Liver (tissue), 3 donors: ENCODE data around the gene ADARB1.

Experiments used
- GABPA ChIP-seq, 2 donors: IDR thresholded peaks in 1 of 2; conservative IDR thresholded peaks in 1 of 2; 2 replicates each; pipeline ENCODE4 v1.6.1; 2016; ENCODE audit warnings: antibody characterized with exemption in 2 of 2, mild to moderate bottlenecking in 1 of 2, moderate library complexity in 1 of 2
- JUND ChIP-seq, 2 donors: IDR thresholded peaks; 2 replicates each; pipeline ENCODE4 v1.6.1; 2016; ENCODE audit warnings: antibody characterized with exemption in 2 of 2
- YY1 ChIP-seq: IDR thresholded peaks from 2 replicates; pipeline ENCODE4 v1.6.1; 2016; ENCODE audit warnings: antibody characterized with exemption, mild to moderate bottlenecking
- TF ChIP-seq, protein P1 (sequence below): fragments of 150-350 bp; IDR thresholded peaks from 2 replicates; pipeline ENCODE4 v1.5.1; 2017; ENCODE audit warnings: improper control_type of control experiment, low read depth, low read length; ENCODE audit not compliant: missing input control
- donor health status: healthy.
- donor health status: healthy.

DNA sequence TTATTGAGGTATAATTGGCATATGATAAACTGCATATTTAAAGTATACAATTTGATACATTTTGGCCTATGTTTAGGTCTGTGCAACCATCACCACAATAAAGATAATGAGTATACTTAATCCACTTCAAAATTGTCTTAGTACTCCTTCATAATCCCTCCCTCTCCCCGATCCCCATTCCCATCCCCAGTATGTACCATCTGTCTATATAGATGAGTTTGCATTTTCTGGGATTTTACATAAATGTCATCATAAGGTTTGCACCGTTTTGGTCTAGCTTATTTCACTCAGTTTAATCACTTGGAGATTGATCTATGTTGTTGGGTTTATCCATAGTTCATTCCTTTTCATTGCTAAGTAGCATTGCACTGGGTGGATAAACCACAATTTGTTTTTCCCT lies 139.0 kb downstream of the ADARB1 start:
- TF ChIP-seq JUND (IDR thresholded peaks at IDR 0.05), result no peak
- no peak for TF ChIP-seq YY1
- TF ChIP-seq, protein P1, sequence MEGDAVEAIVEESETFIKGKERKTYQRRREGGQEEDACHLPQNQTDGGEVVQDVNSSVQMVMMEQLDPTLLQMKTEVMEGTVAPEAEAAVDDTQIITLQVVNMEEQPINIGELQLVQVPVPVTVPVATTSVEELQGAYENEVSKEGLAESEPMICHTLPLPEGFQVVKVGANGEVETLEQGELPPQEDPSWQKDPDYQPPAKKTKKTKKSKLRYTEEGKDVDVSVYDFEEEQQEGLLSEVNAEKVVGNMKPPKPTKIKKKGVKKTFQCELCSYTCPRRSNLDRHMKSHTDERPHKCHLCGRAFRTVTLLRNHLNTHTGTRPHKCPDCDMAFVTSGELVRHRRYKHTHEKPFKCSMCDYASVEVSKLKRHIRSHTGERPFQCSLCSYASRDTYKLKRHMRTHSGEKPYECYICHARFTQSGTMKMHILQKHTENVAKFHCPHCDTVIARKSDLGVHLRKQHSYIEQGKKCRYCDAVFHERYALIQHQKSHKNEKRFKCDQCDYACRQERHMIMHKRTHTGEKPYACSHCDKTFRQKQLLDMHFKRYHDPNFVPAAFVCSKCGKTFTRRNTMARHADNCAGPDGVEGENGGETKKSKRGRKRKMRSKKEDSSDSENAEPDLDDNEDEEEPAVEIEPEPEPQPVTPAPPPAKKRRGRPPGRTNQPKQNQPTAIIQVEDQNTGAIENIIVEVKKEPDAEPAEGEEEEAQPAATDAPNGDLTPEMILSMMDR, result no peak
- TF ChIP-seq GABPA (IDR thresholded peaks at IDR 0.05 in 1 of 2, conservative IDR thresholded peaks at IDR 0.05 in 1 of 2), result no peak
